ENCODE data around the gene TAS2R20. TPM values are rescaled to one million over a fixed set of nuclear protein-coding genes. Genes with fewer than 3 reads are reported as not detected.
"Not testable (repeated sequence)": the region's sequence is repeated elsewhere in the genome, so short reads cannot be mapped to it uniquely, and the experiment has no call there.

TAS2R20 gene, protein sequence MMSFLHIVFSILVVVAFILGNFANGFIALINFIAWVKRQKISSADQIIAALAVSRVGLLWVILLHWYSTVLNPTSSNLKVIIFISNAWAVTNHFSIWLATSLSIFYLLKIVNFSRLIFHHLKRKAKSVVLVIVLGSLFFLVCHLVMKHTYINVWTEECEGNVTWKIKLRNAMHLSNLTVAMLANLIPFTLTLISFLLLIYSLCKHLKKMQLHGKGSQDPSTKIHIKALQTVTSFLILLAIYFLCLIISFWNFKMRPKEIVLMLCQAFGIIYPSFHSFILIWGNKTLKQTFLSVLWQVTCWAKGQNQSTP
- total RNA-seq, result 1 to 10 TPM; 1.9 to 2.2 TPM

DNA sequence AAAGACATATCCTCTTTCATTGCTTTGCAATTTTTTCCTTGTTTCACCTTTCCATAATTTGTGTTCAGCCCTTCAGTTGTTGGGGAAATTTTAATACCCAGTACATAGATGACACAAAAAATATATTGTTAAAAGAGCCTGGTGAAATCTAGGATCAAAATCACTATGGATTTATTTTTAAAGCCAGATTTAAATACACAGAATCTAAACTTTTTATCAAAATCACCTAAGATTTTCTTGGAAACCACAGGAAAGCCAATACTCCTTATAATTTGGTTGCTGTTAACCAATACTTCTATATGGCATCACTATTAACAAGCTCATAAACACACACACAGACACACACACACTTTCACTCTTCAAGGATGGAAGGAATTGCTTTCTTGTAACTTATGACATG, at the start of gene TAS2R20:
TAS2R20 (minus strand) TSS at position 101 of the 400 bp plus-strand sequence. CDS start 429 bp downstream, outside the sequence.
- ChIA-PET POLR2A (interaction anchor here (0.6 kb wide), 2 partner anchors 14 to 151 kb away, joined by 3 to 4 read pairs; no protein-coding TSS in a partner anchor), CTCF (no interaction called here)
- Mint-ChIP-seq H3K27ac (no peak within 1 kb of the TSS), H3K4me1 (ENCODE audit: low read depth) (no peaks in the 10 kb centered on the region), H3K4me3 (no peak within 1 kb of the TSS), H3K9me3 (ENCODE audit: insufficient read depth) (no peaks in the 10 kb centered on the region), H3K27me3 (ENCODE audit: low read depth) (no peaks in the 10 kb centered on the region), H3K36me3 (ENCODE audit: low read depth) (peaks cover 17% of the 10 kb centered on the region)
- no peak for DNase-seq
- ATAC-seq, result no peak

DNA sequence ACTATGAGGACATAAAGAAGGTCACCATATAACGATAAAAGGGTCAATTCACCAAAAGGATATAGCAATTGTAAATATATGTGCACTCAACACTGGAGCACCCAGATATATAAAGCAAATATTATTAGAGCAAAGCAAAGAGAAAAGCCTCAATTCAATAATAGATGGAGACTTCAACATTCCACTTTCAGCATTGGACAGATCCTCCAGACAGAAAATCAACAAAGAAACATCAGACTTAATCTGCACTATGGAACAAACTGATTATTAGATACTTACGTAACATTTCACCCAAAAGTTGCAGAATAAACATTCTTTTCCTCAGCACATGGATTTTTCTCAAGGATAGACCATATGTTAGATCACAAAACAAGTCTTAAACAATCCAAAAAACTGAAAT, 43.3 kb upstream of the TAS2R20 start:
- H3K27me3 Mint-ChIP-seq (ENCODE audit: low read depth); H3K27ac Mint-ChIP-seq; H3K4me1 Mint-ChIP-seq (ENCODE audit: low read depth); H3K4me3 Mint-ChIP-seq; ATAC-seq; H3K9me3 Mint-ChIP-seq (ENCODE audit: insufficient read depth); DNase-seq; CTCF ChIA-PET; POLR2A ChIA-PET: not testable (repeated sequence)
- peaks cover 44% of the 10 kb centered on the region for H3K36me3 Mint-ChIP-seq (ENCODE audit: low read depth)

DNA sequence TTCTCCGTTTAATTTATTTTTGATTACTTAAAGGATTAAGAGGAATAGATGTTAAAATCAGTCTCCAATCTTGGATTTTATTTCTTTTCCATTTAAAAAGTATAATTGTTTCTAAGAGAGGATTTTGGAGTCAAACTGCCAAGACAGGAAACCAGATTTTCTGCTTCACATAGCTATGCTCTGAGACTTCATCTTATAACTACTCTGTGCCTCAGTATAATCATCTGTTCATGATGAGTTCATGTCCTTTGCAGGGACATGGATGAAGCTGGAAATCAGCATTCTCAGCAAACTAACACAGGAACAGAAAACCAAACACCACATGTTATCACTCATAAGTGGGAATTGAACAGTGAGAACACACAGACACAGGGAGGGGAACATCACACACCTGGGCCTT, 42.1 kb upstream of the TAS2R20 start:
- no peaks in the 10 kb centered on the region for H3K4me1 Mint-ChIP-seq (ENCODE audit: low read depth)
- CTCF ChIA-PET, result no interaction called here
- H3K27ac Mint-ChIP-seq, result no peak overlapping the region
- POLR2A ChIA-PET, result no interaction called here
- ATAC-seq (no peak), DNase-seq (no peak)
- H3K27me3 Mint-ChIP-seq (ENCODE audit: low read depth), result no peaks in the 10 kb centered on the region
- no peaks in the 10 kb centered on the region for H3K9me3 Mint-ChIP-seq (ENCODE audit: insufficient read depth)
- H3K36me3 Mint-ChIP-seq (ENCODE audit: low read depth), result peaks cover 39% of the 10 kb centered on the region
- no peak overlapping the region for H3K4me3 Mint-ChIP-seq

DNA sequence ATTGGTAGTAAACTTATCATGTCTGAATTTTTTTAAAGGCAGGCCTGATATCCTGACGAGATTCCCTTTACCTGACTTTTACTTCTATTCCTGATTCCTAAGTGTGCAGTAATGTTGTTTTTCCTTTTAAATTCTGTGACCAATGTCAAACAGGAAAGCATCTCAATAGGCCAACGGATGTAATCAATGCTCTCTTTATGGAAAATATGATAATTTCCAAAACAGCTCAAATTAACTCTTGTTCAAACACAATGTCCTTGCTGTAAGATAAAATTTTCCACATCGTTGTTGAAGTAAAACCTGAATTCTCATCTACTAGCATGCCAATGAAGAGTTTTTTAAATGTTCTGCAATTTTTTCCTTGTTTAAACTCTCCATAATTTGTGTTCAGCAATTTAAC, 41.1 kb upstream of the TAS2R20 start:
- ATAC-seq, result no peak
- no peaks in the 10 kb centered on the region for H3K4me1 Mint-ChIP-seq (ENCODE audit: low read depth)
- POLR2A ChIA-PET, result no interaction called here
- no peaks in the 10 kb centered on the region for H3K9me3 Mint-ChIP-seq (ENCODE audit: insufficient read depth)
- no peak overlapping the region for H3K27ac Mint-ChIP-seq
- H3K27me3 Mint-ChIP-seq (ENCODE audit: low read depth), result no peaks in the 10 kb centered on the region
- H3K36me3 Mint-ChIP-seq (ENCODE audit: low read depth), result peaks cover 34% of the 10 kb centered on the region
- CTCF ChIA-PET, result no interaction called here
- H3K4me3 Mint-ChIP-seq, result no peak overlapping the region
- DNase-seq, result no peak

DNA sequence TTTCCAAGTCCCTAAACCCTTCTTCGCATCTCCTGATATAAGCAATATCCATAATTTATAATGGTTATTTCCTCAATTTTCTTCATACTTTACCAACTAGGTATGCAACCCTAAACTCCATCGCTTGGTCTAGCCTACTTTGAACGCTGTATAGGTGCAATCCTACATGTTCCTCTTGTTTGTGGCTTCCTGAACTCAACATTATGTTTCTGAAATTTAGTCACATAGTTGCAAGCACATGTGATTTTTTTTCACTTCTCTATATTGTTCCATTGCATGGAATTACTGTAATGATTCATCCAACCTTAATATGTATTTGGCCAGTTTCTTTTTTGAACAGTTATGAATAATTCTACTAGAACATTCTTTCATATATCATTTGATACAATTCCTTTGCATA, 35.9 kb upstream of the TAS2R20 start:
- CTCF ChIA-PET; H3K4me3 Mint-ChIP-seq; H3K9me3 Mint-ChIP-seq (ENCODE audit: insufficient read depth); H3K4me1 Mint-ChIP-seq (ENCODE audit: low read depth); H3K27me3 Mint-ChIP-seq (ENCODE audit: low read depth); ATAC-seq; H3K27ac Mint-ChIP-seq; POLR2A ChIA-PET; DNase-seq: not testable (repeated sequence)
- peaks cover 23% of the 10 kb centered on the region for H3K36me3 Mint-ChIP-seq (ENCODE audit: low read depth)

DNA sequence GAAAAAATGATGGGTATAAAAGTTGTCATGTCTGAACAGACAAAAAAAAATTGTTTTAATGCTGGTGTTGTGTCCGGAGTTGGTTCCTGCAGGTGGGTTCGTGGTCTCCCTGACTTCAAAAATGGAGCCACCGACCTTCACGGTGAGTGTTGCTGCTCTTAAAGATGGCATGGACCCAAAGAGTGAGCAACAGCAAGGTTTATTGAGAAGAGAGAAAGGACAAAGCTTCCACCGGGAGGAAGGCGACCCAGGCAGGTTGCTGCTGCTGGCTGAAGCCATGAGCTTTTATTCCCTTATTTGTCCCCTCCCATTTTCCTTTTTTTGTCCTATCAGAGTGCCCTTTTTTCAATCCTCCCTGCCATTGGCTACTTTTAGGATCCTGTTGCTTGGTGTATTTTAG, 33.2 kb upstream of the TAS2R20 start, which contains the start of gene TAS2R31:
TAS2R31 (minus strand) TSS at position 101 of the 400 bp plus-strand sequence; CDS start at position 29, 72 bp downstream.
- ATAC-seq (no peak), DNase-seq (no peak)
- H3K27me3 Mint-ChIP-seq (ENCODE audit: low read depth), result no peaks in the 10 kb centered on the region
- H3K9me3 Mint-ChIP-seq (ENCODE audit: insufficient read depth), result no peaks in the 10 kb centered on the region
- ChIA-PET CTCF (no interaction called here), POLR2A (no interaction called here)
- no peaks in the 10 kb centered on the region for H3K4me1 Mint-ChIP-seq (ENCODE audit: low read depth)
- H3K27ac Mint-ChIP-seq, result no peak within 1 kb of the TSS
- no peak within 1 kb of the TSS for H3K4me3 Mint-ChIP-seq
- H3K36me3 Mint-ChIP-seq (ENCODE audit: low read depth), result peaks cover 26% of the 10 kb centered on the region

DNA sequence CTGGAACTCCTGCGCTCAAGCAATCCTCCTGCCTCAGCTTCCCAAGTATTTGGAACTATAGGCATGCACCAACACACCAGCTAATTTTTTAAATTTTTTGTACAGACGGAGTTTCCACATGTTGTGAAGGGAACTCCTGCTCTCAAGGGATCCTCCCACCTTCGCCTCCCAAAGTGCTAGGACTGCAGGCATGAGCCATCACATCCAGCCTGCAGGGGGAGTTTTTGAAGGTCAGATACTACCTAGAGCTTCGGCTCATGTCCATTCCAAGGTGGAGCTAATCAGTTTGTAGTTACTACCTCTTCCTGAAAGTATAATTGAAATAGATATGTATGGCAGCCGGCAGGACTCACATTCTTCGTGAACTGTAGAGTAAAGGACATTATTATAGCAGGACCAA, 28.0 kb upstream of the TAS2R20 start:
- ATAC-seq, result no peak
- peaks cover 11% of the 10 kb centered on the region for H3K9me3 Mint-ChIP-seq (ENCODE audit: insufficient read depth)
- CTCF ChIA-PET, result no interaction called here
- DNase-seq, result no peak
- no peak overlapping the region for H3K27ac Mint-ChIP-seq
- POLR2A ChIA-PET, result no interaction called here
- H3K4me3 Mint-ChIP-seq, result no peak overlapping the region
- H3K27me3 Mint-ChIP-seq (ENCODE audit: low read depth), result no peaks in the 10 kb centered on the region
- H3K36me3 Mint-ChIP-seq (ENCODE audit: low read depth), result peaks cover 26% of the 10 kb centered on the region
- H3K4me1 Mint-ChIP-seq (ENCODE audit: low read depth), result no peaks in the 10 kb centered on the region

DNA sequence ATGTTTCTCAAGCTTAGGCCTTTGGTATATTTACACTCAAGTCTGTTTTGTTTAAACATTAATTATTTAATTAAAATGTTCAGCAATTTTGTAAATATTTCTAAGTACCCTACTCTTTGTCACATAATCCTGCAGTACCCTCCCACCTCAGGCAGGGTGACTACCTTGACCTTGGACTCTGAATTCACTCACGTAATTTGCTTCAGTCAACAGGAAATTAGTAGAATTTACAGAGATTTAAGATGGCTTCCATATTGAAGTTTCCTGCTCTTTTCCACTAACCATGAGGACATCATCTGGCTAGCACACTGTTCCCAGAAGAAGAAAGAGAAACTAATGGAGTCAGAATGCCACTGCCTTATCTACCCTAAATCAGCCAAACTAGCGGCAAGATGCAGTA, 25.3 kb upstream of the TAS2R20 start:
- Mint-ChIP-seq H3K27me3 (ENCODE audit: low read depth) (no peaks in the 10 kb centered on the region), H3K4me3 (no peak overlapping the region), H3K27ac (no peak overlapping the region), H3K36me3 (ENCODE audit: low read depth) (peaks cover 16% of the 10 kb centered on the region), H3K4me1 (ENCODE audit: low read depth) (no peaks in the 10 kb centered on the region), H3K9me3 (ENCODE audit: insufficient read depth) (peaks cover 11% of the 10 kb centered on the region)
- POLR2A ChIA-PET, result no interaction called here
- DNase-seq, result no peak
- CTCF ChIA-PET, result no interaction called here
- ATAC-seq, result no peak

DNA sequence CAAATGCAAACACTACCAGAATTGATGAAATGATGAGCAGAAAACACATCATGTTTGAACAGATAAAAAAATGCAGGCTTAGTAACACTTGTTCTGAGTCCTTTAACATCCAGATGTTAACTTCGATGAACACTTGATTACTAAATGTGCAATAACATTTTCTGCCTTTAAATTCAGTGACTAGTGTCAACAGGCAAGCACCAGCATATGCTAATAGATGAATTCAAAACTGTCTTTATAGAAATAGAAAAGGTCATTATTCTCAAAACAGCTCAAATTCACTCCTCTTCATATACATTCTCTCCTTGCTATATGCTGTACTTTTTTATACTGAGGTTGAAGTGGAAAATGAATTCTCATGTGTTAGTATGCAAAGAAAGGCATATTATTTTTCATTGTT, 24.4 kb upstream of the TAS2R20 start, which contains the start of gene TAS2R19:
TAS2R19 (minus strand) TSS at position 101 of the 400 bp plus-strand sequence; CDS start at position 52, 49 bp downstream.
- Mint-ChIP-seq H3K27me3 (ENCODE audit: low read depth) (no peaks in the 10 kb centered on the region), H3K4me3 (no peak within 1 kb of the TSS), H3K9me3 (ENCODE audit: insufficient read depth) (peaks cover 11% of the 10 kb centered on the region), H3K27ac (no peak within 1 kb of the TSS), H3K4me1 (ENCODE audit: low read depth) (no peaks in the 10 kb centered on the region), H3K36me3 (ENCODE audit: low read depth) (peaks cover 13% of the 10 kb centered on the region)
- ATAC-seq, result no peak
- ChIA-PET POLR2A (no interaction called here), CTCF (no interaction called here)
- no peak for DNase-seq

DNA sequence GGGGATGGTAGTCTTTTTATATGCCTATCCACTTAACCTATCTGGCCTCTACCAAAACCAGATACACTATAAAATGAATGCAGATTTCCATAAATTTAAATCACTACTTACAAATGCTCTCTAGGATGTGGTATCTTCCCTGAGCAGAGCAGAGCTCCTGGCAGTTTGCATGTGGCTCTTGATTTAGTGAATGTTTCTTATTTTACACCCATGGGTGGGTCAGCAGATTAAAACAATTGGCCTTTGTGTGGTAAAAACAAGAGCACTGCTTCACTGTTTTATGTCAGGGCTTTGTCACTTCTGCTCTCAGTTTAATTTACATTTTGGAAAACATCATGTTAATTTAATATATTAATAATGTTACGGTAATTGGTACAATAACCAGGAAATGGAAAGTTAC, 18.8 kb upstream of the TAS2R20 start:
- no peak for DNase-seq
- no peaks in the 10 kb centered on the region for H3K27me3 Mint-ChIP-seq (ENCODE audit: low read depth)
- no peak for ATAC-seq
- no peak overlapping the region for H3K27ac Mint-ChIP-seq
- peaks cover 4% of the 10 kb centered on the region for H3K4me1 Mint-ChIP-seq (ENCODE audit: low read depth)
- H3K36me3 Mint-ChIP-seq (ENCODE audit: low read depth), result peaks cover 5% of the 10 kb centered on the region
- no peaks in the 10 kb centered on the region for H3K9me3 Mint-ChIP-seq (ENCODE audit: insufficient read depth)
- H3K4me3 Mint-ChIP-seq, result no peak overlapping the region
- ChIA-PET POLR2A (no interaction called here), CTCF (no interaction called here)

DNA sequence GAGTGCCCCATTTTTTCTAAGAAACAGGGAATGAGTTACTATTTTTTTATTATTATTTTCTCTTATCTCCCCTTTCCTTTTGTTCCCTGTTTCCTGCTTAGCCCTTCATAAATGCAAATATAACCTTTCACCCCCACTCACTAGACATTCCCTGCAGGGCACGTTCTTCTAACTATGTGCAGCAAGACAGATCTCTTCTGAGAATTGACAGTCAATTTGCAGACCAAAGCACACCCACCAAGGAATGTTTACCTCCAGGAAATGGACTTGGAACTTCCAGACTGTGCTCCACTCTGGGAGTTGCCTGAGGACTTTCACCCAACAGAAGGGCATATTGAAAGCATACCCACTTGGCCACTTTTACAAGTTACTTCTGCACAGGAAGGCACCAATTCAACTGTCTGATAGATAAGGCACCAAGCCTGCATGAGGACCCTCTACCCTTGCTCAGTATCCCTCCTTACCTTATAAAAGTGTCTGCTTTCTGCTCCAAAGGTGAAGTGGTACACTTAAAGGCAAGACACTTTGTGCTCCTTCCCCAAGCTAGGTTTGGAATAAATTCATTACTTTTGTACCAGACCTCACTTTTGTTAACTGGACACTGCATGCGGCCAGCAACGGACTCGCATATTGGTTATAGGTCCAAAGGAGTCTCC, 17.8 kb upstream of the TAS2R20 start:
- H3K4me1 Mint-ChIP-seq (ENCODE audit: low read depth), result peaks cover 4% of the 10 kb centered on the region
- H3K4me3 Mint-ChIP-seq, result no peak overlapping the region
- H3K36me3 Mint-ChIP-seq (ENCODE audit: low read depth), result peaks cover 5% of the 10 kb centered on the region
- H3K27ac Mint-ChIP-seq, result no peak overlapping the region
- H3K9me3 Mint-ChIP-seq (ENCODE audit: insufficient read depth), result no peaks in the 10 kb centered on the region
- ChIA-PET CTCF (no interaction called here), POLR2A (no interaction called here)
- DNase-seq, result no peak
- H3K27me3 Mint-ChIP-seq (ENCODE audit: low read depth), result no peaks in the 10 kb centered on the region
- no peak for ATAC-seq

DNA sequence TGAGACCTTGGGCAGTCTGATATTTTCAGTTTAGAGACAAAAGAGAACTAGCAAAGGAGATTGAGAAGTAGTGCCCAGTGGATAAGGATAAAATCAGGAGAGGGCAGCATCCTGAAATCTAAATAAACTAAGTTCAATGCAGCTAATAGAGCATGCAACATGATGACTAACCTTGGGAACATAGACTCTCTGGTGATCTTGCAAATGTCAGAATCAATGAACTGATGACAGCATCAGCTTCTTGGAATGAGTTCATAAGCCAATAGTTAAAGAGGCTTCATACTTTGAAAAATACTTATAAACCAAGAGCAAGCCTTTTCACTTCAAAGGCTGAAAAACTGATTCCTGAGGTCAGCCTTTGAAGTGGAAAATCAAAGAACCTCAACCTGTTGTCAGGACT, 16.1 kb upstream of the TAS2R20 start:
- ATAC-seq (no peak), DNase-seq (no peak)
- POLR2A ChIA-PET, result no interaction called here
- Mint-ChIP-seq H3K27ac (no peak overlapping the region), H3K4me1 (ENCODE audit: low read depth) (peaks cover 4% of the 10 kb centered on the region), H3K9me3 (ENCODE audit: insufficient read depth) (peaks cover 4% of the 10 kb centered on the region), H3K36me3 (ENCODE audit: low read depth) (peaks cover 5% of the 10 kb centered on the region), H3K27me3 (ENCODE audit: low read depth) (no peaks in the 10 kb centered on the region), H3K4me3 (no peak overlapping the region)
- CTCF ChIA-PET, result no interaction called here
